Measurements from ENCODE around the gene TRMT2B.

The TRMT2B gene, protein sequence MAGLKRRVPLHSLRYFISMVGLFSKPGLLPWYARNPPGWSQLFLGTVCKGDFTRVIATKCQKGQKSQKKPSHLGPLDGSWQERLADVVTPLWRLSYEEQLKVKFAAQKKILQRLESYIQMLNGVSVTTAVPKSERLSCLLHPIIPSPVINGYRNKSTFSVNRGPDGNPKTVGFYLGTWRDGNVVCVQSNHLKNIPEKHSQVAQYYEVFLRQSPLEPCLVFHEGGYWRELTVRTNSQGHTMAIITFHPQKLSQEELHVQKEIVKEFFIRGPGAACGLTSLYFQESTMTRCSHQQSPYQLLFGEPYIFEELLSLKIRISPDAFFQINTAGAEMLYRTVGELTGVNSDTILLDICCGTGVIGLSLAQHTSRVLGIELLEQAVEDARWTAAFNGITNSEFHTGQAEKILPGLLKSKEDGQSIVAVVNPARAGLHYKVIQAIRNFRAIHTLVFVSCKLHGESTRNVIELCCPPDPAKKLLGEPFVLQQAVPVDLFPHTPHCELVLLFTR

GRCh38 chrX:101051549-101052302 is at the start of gene TRMT2B:
TSS of gene TRMT2B (minus strand) at chrX:101052111. CDS start at chrX:101042289, 9,822 bp downstream.
- TF ChIP-seq, protein P1, sequence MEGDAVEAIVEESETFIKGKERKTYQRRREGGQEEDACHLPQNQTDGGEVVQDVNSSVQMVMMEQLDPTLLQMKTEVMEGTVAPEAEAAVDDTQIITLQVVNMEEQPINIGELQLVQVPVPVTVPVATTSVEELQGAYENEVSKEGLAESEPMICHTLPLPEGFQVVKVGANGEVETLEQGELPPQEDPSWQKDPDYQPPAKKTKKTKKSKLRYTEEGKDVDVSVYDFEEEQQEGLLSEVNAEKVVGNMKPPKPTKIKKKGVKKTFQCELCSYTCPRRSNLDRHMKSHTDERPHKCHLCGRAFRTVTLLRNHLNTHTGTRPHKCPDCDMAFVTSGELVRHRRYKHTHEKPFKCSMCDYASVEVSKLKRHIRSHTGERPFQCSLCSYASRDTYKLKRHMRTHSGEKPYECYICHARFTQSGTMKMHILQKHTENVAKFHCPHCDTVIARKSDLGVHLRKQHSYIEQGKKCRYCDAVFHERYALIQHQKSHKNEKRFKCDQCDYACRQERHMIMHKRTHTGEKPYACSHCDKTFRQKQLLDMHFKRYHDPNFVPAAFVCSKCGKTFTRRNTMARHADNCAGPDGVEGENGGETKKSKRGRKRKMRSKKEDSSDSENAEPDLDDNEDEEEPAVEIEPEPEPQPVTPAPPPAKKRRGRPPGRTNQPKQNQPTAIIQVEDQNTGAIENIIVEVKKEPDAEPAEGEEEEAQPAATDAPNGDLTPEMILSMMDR (IDR thresholded peaks at IDR 0.05; ENCODE audit: insufficient read depth, missing control alignments), result no peak
- DNase-seq (ENCODE audit: insufficient read length, low spot score), result peak; percentile 24
- FAIRE-seq, result no peak

DNA sequence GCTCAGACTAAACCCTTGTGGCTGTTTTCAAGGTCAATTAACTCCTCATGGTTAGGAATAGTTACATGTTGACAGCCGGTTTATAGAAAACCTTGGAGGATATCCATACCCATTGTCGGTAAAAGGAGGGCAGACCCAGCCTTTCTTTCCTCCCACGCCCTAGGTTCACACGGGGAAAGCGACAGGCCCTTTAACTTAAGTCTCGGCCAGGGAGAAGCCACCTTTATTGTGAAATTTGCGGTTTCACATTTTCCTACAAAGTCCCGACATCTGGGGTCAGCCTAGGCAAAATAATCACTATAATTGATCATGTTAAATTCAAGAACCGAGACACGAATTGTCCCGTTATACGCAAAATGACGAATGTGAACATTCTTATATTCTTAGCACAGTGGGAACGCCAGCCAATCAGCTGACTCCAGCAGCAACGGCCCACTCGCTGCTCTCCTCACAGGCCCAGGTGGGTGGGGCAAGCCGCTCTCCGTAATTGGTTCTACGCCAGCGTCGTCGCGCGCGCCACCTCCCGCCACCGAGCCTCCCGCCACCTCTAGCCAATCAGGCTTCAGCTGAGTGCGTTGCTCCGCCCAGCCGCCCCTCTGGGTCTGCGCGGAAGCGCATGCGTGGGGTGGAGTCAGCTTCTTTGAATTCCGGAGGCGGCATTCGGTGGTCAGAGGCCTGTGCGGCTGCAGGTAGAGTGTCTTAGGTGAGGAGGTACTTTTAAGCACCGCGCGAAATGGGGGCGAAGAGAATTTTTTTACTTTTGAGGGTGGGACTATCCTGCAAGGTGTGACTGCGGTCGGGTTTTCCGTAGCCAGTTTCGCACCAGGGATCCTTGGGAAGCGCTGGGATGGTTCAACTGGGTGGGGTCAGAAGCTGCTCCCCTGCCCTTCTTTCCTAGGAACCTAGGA is 45.9 kb upstream of the TRMT2B start, which contains the start of gene CENPI:
Gene CENPI, plus strand, starts transcription at position 659 of the 908 bp plus-strand sequence. CDS start 2,867 bp downstream, outside the sequence.
- DNase-seq (ENCODE audit: insufficient read length, low spot score) (peak; percentile 45), FAIRE-seq (peak; percentile 67)
- TF ChIP-seq, protein P1 (IDR thresholded peaks at IDR 0.05; ENCODE audit: insufficient read depth, missing control alignments), result no peak

DNA sequence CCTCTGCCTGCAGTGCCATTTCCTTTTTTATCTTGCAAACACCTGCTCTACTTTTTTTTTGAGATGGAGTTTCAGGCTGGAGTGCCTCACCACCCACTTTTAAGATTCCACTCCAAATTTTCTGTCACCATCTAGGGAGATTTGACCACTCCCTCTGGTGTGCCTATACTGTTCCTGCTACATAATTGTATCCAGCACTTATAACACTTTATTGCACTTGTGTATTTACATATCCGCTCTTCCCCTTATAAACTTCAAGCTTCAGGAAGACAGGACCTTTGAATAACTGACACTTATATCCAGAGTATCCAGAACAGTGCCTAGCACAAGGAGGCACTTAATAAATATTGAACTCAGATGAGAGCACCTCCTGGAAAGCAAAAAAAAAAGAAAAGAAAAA is 39.9 kb upstream of the TRMT2B start:
- TF ChIP-seq, protein P1 (IDR thresholded peaks at IDR 0.05; ENCODE audit: insufficient read depth, missing control alignments), result no peak
- FAIRE-seq, result no peak
- DNase-seq (ENCODE audit: insufficient read length, low spot score), result no peak

DNA sequence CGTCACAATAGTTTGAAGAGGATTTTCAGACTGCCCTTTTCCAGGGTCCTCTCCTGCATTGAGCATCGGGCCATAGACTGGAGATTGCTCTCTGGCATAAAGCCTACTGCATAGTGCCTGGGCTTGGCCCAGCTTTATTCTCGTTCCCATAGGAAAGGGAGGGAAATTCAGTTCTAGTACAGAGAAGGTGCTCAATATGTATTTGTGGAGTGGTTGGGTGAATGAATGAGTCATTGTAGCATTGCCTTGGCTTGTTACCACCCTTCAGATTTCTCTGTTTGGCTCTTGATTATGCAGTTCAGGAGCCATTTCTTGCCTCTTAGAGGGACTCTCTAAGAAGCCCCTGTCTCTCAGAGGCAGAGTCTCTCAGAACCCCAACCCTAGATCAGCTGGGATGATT is 29.3 kb upstream of the TRMT2B start:
- FAIRE-seq, result no peak
- TF ChIP-seq, protein P1 (IDR thresholded peaks at IDR 0.05; ENCODE audit: insufficient read depth, missing control alignments), result no peak
- DNase-seq (ENCODE audit: insufficient read length, low spot score), result no peak

DNA sequence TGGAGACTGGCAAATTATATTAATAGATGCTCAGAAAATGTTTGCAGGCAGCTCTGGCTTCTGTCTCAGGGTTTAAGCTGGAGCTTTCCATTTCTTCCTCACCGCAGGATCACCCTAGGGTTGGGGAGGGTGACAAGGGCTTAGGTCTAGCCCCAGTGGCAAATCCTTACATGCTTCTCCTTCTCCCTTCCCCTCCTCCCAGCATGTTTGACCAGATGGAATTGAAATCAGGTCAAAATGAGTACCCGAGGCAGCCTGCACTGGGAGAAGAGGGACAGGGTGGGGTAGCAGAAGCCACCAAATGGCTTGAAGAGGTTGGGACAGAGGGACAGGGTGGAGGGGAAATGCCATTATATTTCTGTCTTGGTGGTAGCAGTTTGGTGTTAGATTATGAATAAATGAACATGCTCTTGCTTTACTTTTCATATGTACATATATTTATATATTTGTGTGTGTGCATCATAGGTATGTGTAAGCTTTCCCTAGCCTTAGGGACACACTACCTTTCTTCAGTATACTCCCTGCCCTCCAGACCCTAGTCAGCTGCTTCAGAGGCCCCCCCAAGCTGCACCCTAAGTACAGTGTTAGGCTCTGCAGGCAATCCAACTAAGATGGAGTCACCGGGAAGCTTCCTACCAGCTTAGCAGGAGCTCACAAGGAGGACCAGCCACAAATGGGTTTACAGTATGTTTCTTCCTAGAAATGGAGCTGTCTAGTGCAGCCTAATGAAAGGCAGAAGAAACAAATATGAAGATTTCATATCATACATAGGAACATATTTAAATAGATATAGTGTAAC is 28.6 kb upstream of the TRMT2B start:
- TF ChIP-seq, protein P1 (IDR thresholded peaks at IDR 0.05; ENCODE audit: insufficient read depth, missing control alignments), result no peak
- DNase-seq (ENCODE audit: insufficient read length, low spot score), result no peak
- no peak for FAIRE-seq

DNA sequence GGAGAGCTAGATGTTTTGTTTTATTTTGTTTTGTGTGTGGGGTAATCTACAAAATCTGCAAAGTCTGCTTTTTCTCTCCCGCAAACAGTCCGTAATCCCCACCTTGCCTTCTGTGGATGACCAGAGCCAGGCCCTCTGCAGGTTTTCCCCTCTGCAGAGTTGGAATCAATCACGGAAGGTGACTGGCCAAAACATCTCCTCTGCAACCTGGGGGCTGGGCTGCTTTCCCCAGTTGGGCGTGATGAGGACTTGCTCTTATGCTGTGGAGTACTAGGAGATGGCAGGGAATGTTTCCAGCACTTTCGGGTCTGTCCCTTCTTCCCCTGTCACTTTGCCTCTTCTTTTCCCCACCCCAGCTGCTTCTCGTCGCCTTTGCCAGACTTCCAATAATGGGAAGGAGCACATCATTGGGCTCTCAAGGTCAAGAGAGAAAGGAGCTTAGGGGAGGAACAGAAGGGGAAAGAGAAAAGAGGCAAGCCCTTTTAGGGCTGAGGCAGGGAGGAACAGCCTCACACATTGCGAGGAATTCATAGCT is 27.9 kb upstream of the TRMT2B start:
- FAIRE-seq, result no peak
- TF ChIP-seq, protein P1 (IDR thresholded peaks at IDR 0.05; ENCODE audit: insufficient read depth, missing control alignments), result no peak
- no peak for DNase-seq (ENCODE audit: insufficient read length, low spot score)
